ENCODE measurements around the gene CMTR1. TPM values are rescaled to one million over a fixed set of nuclear protein-coding genes. Genes with fewer than 3 reads are reported as not detected.

Gene CMTR1, protein sequence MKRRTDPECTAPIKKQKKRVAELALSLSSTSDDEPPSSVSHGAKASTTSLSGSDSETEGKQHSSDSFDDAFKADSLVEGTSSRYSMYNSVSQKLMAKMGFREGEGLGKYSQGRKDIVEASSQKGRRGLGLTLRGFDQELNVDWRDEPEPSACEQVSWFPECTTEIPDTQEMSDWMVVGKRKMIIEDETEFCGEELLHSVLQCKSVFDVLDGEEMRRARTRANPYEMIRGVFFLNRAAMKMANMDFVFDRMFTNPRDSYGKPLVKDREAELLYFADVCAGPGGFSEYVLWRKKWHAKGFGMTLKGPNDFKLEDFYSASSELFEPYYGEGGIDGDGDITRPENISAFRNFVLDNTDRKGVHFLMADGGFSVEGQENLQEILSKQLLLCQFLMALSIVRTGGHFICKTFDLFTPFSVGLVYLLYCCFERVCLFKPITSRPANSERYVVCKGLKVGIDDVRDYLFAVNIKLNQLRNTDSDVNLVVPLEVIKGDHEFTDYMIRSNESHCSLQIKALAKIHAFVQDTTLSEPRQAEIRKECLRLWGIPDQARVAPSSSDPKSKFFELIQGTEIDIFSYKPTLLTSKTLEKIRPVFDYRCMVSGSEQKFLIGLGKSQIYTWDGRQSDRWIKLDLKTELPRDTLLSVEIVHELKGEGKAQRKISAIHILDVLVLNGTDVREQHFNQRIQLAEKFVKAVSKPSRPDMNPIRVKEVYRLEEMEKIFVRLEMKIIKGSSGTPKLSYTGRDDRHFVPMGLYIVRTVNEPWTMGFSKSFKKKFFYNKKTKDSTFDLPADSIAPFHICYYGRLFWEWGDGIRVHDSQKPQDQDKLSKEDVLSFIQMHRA
- 57.5 TPM for total RNA-seq

GRCh38 chr6:37432916-37433656 is at the start of gene CMTR1:
Gene CMTR1, plus strand, starts transcription at chr6:37433221. Its CDS starts 2,409 bp downstream, at chr6:37435630.

DNA sequence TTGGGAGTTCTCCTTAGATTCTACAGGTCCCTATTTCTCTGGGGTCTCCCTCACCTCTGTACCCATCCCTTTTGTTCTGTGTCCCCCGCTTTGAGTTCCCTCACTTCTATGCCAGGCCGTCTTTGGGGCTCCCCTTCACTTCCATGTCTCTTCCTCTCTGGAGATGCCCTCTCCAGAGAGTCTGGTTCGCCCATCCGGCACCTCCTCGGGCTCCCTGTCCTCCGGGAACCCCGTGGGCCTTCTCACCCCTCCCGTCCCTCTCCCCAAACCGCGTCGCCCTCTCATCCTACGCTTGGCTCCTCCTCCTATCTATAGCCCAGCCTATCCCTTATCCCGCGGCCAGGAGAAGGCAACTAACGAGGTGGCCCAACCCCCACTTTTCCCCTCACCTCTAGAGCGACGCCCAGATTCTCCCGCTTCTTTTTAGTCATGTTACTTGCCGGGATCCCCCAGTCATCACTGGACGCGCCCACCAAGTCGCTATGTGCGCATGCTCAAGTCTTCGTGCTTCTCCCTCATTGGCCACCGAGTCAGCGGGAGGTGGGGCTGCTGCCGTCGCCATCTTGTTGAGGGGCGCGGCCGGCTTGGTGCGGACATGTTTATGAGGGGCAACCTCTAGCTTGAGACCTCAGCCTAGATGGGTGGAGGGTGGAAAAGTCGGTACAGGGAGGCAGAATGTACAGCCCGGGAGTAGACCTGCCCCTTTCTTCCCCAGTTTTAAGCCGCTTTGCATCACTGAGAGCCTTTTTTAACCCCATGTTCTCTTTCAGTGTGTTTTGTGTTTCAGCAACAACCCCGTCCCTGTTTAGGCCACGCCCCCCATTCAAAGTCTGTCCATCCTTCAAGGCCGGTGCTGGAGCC is 66.6 kb downstream of the CMTR1 start, which contains the start of gene CCDC167:
Gene CCDC167 (minus strand): TSS at position 461 of the 861 bp plus-strand sequence. CDS start 30 bp downstream, at position 431.

Other genes with a start within 250 kb of the CMTR1 start
- 11.7 TPM for gene TBC1D22B, start 175.4 kb upstream of the CMTR1 start, total RNA-seq
- 0.44 TPM for gene TMEM217, start 175.1 kb upstream of the CMTR1 start, total RNA-seq
- 45.2 TPM for gene RNF8, start 79.2 kb upstream of the CMTR1 start, total RNA-seq
- gene CCDC167, start 66.7 kb downstream of the CMTR1 start, total RNA-seq: 44.3 TPM

Measured in camera-type eye (tissue), 1 donor.